ENCODE data around the gene CDKL5. TPM values are rescaled to one million over a fixed set of nuclear protein-coding genes. Genes with fewer than 3 reads are reported as not detected.

The CDKL5 gene
- total RNA-seq, 1 experiment from 2014 or later = 4.2 TPM

- no peaks in the 10 kb centered on the region for H3K79me2 ChIP-seq (ENCODE audit: low read depth)
- H2AFZ ChIP-seq = no peak overlapping the region
- H3K9me3 ChIP-seq (ENCODE audit: insufficient read depth, low read depth) = no peaks in the 10 kb centered on the region
- H3K27ac ChIP-seq = no peak overlapping the region
- no peaks in the 10 kb centered on the region for H4K20me1 ChIP-seq (ENCODE audit: insufficient read depth)
- no peaks in the 10 kb centered on the region for H3K36me3 ChIP-seq (ENCODE audit: low read depth)
- H3K9me2 ChIP-seq (ENCODE audit: insufficient read depth) = no peaks in the 10 kb centered on the region
- intact Hi-C loops (cut with micrococcal nuclease; ENCODE audit: unreplicated experiment) = loop anchor here (1.0 to 10.0 kb wide), 5 partner anchors 496 to 943 kb away; no protein-coding TSS in a partner anchor
- no peak for TF ChIP-seq EZH2 (IDR thresholded peaks at IDR 0.05; ENCODE audit: low read depth)
- TF ChIP-seq CTCF (conservative IDR thresholded peaks at IDR 0.05) = peak; percentile 85
- BruUV-seq (replicated peaks) = no TSS peak
- H3F3A ChIP-seq (ENCODE audit: insufficient read depth, low read depth) = no peaks in the 10 kb centered on the region
- no peak overlapping the region for H3K4me3 ChIP-seq
- DNase-seq = peak; percentile 35 to 38
- H3K4me1 ChIP-seq (replicated peaks; ENCODE audit: insufficient read depth) = no peaks in the 10 kb centered on the region
- no peaks in the 10 kb centered on the region for H3K27me3 ChIP-seq (ENCODE audit: insufficient read depth, low read depth)
- no peak overlapping the region for H3K4me2 ChIP-seq
- ChIA-PET POLR2A (ENCODE audit: unreplicated experiment) (no interaction called here), CTCF (no interaction called here)
Measured at GRCh38 chrX:18390941-18391538, 34.4 kb upstream of the CDKL5 start.

- no peaks in the 10 kb centered on the region for H4K20me1 ChIP-seq (ENCODE audit: insufficient read depth)
- H3K79me2 ChIP-seq (ENCODE audit: low read depth) = no peaks in the 10 kb centered on the region
- ChIA-PET POLR2A (ENCODE audit: unreplicated experiment) (no interaction called here), CTCF (no interaction called here)
- H3K9me2 ChIP-seq (ENCODE audit: insufficient read depth) = no peaks in the 10 kb centered on the region
- DNase-seq = no peak
- no peak overlapping the region for H3K4me3 ChIP-seq
- intact Hi-C loops (cut with micrococcal nuclease; ENCODE audit: unreplicated experiment) = loop anchor here (5.0 to 10.0 kb wide), 3 partner anchors 493 to 833 kb away; no protein-coding TSS in a partner anchor
- H3F3A ChIP-seq (ENCODE audit: insufficient read depth, low read depth) = no peaks in the 10 kb centered on the region
- H3K27ac ChIP-seq = no peak overlapping the region
- no peaks in the 10 kb centered on the region for H3K27me3 ChIP-seq (ENCODE audit: insufficient read depth, low read depth)
- no peak overlapping the region for H2AFZ ChIP-seq
- TF ChIP-seq EZH2 (IDR thresholded peaks at IDR 0.05; ENCODE audit: low read depth) (no peak), CTCF (conservative IDR thresholded peaks at IDR 0.05) (no peak)
- H3K4me2 ChIP-seq = no peak overlapping the region
- no peaks in the 10 kb centered on the region for H3K36me3 ChIP-seq (ENCODE audit: low read depth)
- no peaks in the 10 kb centered on the region for H3K4me1 ChIP-seq (replicated peaks; ENCODE audit: insufficient read depth)
- BruUV-seq (replicated peaks) = no TSS peak
- no peaks in the 10 kb centered on the region for H3K9me3 ChIP-seq (ENCODE audit: insufficient read depth, low read depth)
Measured at GRCh38 chrX:18394477-18394876, 30.9 kb upstream of the CDKL5 start.

- no peak for TF ChIP-seq EZH2 (IDR thresholded peaks at IDR 0.05; ENCODE audit: low read depth)
- no peaks in the 10 kb centered on the region for H3K27me3 ChIP-seq (ENCODE audit: insufficient read depth, low read depth)
- no peaks in the 10 kb centered on the region for H3F3A ChIP-seq (ENCODE audit: insufficient read depth, low read depth)
- ChIA-PET CTCF (no interaction called here), POLR2A (ENCODE audit: unreplicated experiment) (no interaction called here)
- intact Hi-C loops (cut with micrococcal nuclease; ENCODE audit: unreplicated experiment) = no loop called here
- H3K4me1 ChIP-seq (replicated peaks; ENCODE audit: insufficient read depth) = no peaks in the 10 kb centered on the region
- no peak overlapping the region for H3K4me3 ChIP-seq
- H3K36me3 ChIP-seq (ENCODE audit: low read depth) = no peaks in the 10 kb centered on the region
- no peaks in the 10 kb centered on the region for H3K9me2 ChIP-seq (ENCODE audit: insufficient read depth)
- BruUV-seq (replicated peaks) = no TSS peak
- DNase-seq = no peak
- H3K4me2 ChIP-seq = no peak overlapping the region
- H3K9me3 ChIP-seq (ENCODE audit: insufficient read depth, low read depth) = no peaks in the 10 kb centered on the region
- no peak overlapping the region for H3K27ac ChIP-seq
- H4K20me1 ChIP-seq (ENCODE audit: insufficient read depth) = no peaks in the 10 kb centered on the region
- H3K79me2 ChIP-seq (ENCODE audit: low read depth) = no peaks in the 10 kb centered on the region
- no peak overlapping the region for H2AFZ ChIP-seq
Measured at GRCh38 chrX:18401848-18402213, 23.6 kb upstream of the CDKL5 start.

All from PC-9 (cell line).